Measurements from ENCODE around the gene SP6.

The SP6 gene

DNA sequence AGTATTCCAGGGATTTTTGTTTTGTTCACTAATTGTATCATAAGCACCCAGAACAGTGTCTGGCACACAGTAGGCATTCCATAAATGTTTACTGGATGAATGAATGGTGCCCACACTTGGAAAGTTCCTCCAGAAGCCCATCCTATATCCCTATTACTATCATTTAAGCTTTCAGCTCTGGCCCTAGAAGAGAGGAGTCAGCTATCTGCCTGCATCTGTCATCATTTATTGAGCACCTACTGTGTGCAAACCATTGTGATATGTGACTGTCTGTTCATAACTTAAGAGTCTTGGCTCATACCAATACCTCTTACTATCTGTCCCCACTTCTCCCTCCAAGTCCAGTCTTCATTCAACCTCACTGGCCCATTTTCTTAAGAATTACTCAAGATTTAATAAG lies 20.1 kb upstream of the SP6 start:
- H3K4me2 ChIP-seq: no peak overlapping the region
- no peak overlapping the region for H3K9ac ChIP-seq
- H3K27ac ChIP-seq: no peak overlapping the region
- TF ChIP-seq Cebpa-rat (IDR thresholded peaks at IDR 0.05): no peak
- H3K4me3 ChIP-seq: no peak overlapping the region
- H3K4me1 ChIP-seq: no peaks in the 10 kb centered on the region
- no peaks in the 10 kb centered on the region for H4K20me1 ChIP-seq
- H3K36me3 ChIP-seq: no peaks in the 10 kb centered on the region
- H3K27me3 ChIP-seq: peaks cover 12% of the 10 kb centered on the region
- H3K9me3 ChIP-seq: no peaks in the 10 kb centered on the region

DNA sequence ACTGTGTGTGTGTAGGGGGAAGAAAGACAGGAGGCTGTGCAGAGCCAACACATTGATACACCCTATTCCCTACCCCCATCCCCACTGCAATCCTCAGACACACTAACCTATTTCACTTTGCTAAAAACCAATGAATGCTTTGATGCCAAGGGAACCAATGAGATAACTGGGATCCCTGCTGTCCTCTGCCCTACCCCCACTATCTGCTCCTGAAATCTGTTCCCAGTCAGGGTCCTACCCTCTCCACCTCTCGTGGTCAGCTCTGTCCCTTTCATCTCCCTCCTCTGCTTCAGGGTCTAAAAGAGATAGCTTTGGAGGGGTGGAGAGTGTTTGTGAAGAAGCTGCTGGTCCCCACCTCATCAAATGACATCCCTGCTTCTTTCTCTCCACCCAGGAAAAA lies 19.1 kb upstream of the SP6 start:
- peaks cover 12% of the 10 kb centered on the region for H3K27me3 ChIP-seq

DNA sequence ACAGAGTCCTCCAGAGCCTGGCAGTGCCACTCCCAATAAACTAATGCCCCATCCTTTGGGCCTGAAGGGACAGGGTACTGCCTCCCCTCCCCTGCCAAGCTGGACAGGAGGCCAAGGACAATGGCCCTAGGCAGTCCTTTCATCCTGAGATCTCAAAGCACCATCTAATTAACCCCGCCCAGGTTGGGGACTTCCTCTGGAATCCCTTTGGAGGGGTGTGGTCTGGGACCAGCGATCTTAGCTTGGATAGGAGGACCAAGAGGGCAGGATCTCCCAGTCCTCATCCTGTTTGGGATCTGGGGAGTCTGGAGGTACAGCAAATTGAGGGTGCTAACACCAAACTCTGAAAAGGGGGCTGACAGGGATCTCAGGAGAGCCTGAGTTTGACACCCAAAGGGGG lies 18.2 kb upstream of the SP6 start:
- no peak overlapping the region for H3K9ac ChIP-seq
- H3K27me3 ChIP-seq: peaks cover 12% of the 10 kb centered on the region; the same call in 1 of the 2 replicates
- TF ChIP-seq Cebpa-rat (IDR thresholded peaks at IDR 0.05): no peak
- no peaks in the 10 kb centered on the region for H3K9me3 ChIP-seq
- no peak overlapping the region for H3K27ac ChIP-seq
- no peak overlapping the region for H3K4me3 ChIP-seq
- no peaks in the 10 kb centered on the region for H4K20me1 ChIP-seq
- H3K4me2 ChIP-seq: no peak overlapping the region
- no peaks in the 10 kb centered on the region for H3K36me3 ChIP-seq
- no peaks in the 10 kb centered on the region for H3K4me1 ChIP-seq

More for the DNA sequence above, 19.1 kb upstream of the SP6 start:
- no peaks in the 10 kb centered on the region for H4K20me1 ChIP-seq
- H3K27ac ChIP-seq: no peak overlapping the region
- no peak overlapping the region for H3K4me2 ChIP-seq
- no peak for TF ChIP-seq Cebpa-rat (IDR thresholded peaks at IDR 0.05)
- H3K4me3 ChIP-seq: no peak overlapping the region
- H3K36me3 ChIP-seq: no peaks in the 10 kb centered on the region
- no peaks in the 10 kb centered on the region for H3K9me3 ChIP-seq
- no peak overlapping the region for H3K9ac ChIP-seq
- H3K4me1 ChIP-seq: no peaks in the 10 kb centered on the region

- Histone ChIP-seq H3K4me2 (no peak overlapping the region), H3K27ac (no peak overlapping the region), H3K36me3 (no peaks in the 10 kb centered on the region), H3K9me3 (no peaks in the 10 kb centered on the region), H3K4me3 (no peak overlapping the region), H4K20me1 (no peaks in the 10 kb centered on the region), H3K27me3 (peaks cover 7% of the 10 kb centered on the region; the same call in 1 of the 2 replicates), H3K4me1 (no peaks in the 10 kb centered on the region), H3K9ac (no peak overlapping the region)
- TF ChIP-seq Cebpa-rat (IDR thresholded peaks at IDR 0.05): no peak
Measured at GRCh38 chr17:47867813-47868533, 17.0 kb upstream of the SP6 start.

- Histone ChIP-seq H4K20me1 (no peaks in the 10 kb centered on the region), H3K36me3 (no peaks in the 10 kb centered on the region), H3K9ac (no peak overlapping the region), H3K4me3 (no peak overlapping the region), H3K4me1 (no peaks in the 10 kb centered on the region), H3K27ac (no peak overlapping the region), H3K27me3 (no peaks in the 10 kb centered on the region; the same call in 1 of the 2 replicates), H3K4me2 (no peak overlapping the region), H3K9me3 (no peaks in the 10 kb centered on the region)
- TF ChIP-seq Cebpa-rat (IDR thresholded peaks at IDR 0.05): no peak
Measured at GRCh38 chr17:47866941-47867340, 16.0 kb upstream of the SP6 start.

- Histone ChIP-seq H3K27me3 (no peaks in the 10 kb centered on the region), H3K27ac (no peak overlapping the region), H3K4me2 (no peak overlapping the region), H3K36me3 (no peaks in the 10 kb centered on the region), H3K9ac (no peak overlapping the region), H4K20me1 (no peaks in the 10 kb centered on the region), H3K4me1 (no peaks in the 10 kb centered on the region), H3K9me3 (no peaks in the 10 kb centered on the region), H3K4me3 (no peak overlapping the region)
- TF ChIP-seq Cebpa-rat (IDR thresholded peaks at IDR 0.05): no peak
Measured at GRCh38 chr17:47864791-47865216, 13.8 kb upstream of the SP6 start.

GRCh38 chr17:47862621-47863440 lies 11.9 kb upstream of the SP6 start:
- no peak overlapping the region for H3K4me2 ChIP-seq
- H3K27me3 ChIP-seq: no peaks in the 10 kb centered on the region; the same call in 1 of the 2 replicates
- TF ChIP-seq Cebpa-rat (IDR thresholded peaks at IDR 0.05): no peak
- H4K20me1 ChIP-seq: no peaks in the 10 kb centered on the region
- no peaks in the 10 kb centered on the region for H3K9me3 ChIP-seq
- no peak overlapping the region for H3K27ac ChIP-seq
- no peak overlapping the region for H3K9ac ChIP-seq
- H3K4me1 ChIP-seq: no peaks in the 10 kb centered on the region
- H3K4me3 ChIP-seq: no peak overlapping the region
- no peaks in the 10 kb centered on the region for H3K36me3 ChIP-seq

- Histone ChIP-seq H3K9ac (no peak overlapping the region), H3K9me3 (no peaks in the 10 kb centered on the region), H3K4me3 (no peak overlapping the region), H4K20me1 (0 out of 2 replicates have a peak, but pooled peaks cover 2% of the 10 kb centered on the region), H3K4me2 (no peak overlapping the region), H3K27me3 (peaks cover 22% of the 10 kb centered on the region), H3K27ac (no peak overlapping the region), H3K36me3 (no peaks in the 10 kb centered on the region), H3K4me1 (no peaks in the 10 kb centered on the region)
- TF ChIP-seq Cebpa-rat (IDR thresholded peaks at IDR 0.05): no peak
Measured at GRCh38 chr17:47860386-47860785, 9.4 kb upstream of the SP6 start.

DNA sequence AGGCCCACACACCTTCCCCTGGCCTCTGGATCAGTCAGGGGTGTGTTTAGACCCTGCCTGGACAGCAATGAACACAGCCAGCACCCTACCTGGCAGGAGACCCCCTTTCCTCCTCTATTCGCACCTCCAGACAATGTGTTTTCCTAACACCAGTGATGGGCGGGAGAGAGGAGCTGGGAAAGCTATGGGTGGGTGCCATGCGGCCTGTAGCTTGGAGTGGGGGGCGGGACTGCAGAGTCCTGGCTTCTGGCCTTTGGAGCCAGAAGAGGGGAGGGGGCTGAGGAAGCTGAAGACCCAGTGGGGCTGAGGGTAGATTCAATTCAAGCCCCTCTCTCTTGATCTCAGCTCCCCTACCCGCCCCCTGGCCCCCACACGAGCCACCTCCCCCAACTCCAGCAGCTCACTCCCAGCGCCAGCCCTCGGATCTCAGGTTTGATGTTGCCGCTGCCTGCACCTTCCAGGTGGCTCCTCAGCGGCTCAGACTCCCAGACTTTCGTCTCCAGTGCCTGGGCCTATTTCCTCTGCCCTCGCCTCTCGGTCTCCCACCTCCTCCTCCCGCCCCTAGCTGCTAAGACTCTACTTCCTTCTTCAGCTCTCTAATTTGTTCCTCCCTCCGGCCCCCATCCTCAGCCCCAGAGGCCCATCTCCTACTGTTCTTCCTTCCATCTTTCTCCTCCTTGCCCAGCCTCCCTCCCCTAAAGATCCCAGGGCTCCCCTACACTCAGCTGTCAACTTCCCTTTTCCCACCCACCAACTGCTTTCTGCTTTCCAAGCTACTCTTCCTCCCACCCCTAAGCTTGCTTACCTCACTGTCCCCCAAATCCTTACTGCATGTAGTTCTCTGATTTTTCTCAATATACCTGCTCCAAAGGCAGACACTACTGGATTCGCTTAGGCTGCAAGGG lies 6.8 kb upstream of the SP6 start:
- Histone ChIP-seq H3K36me3 (no peaks in the 10 kb centered on the region), H3K9me3 (no peaks in the 10 kb centered on the region), H3K27ac (no peak overlapping the region), H3K4me3 (no peak overlapping the region), H3K27me3 (peaks cover 48% of the 10 kb centered on the region), H3K4me2 (no peak overlapping the region), H3K4me1 (no peaks in the 10 kb centered on the region), H4K20me1 (peaks cover 5% of the 10 kb centered on the region; the same call in 1 of the 2 replicates), H3K9ac (no peak overlapping the region)
- TF ChIP-seq Cebpa-rat (IDR thresholded peaks at IDR 0.05): no peak
